ENCODE measurements around the gene SLC28A1. TPM values are rescaled to one million over a fixed set of nuclear protein-coding genes. Genes with fewer than 3 reads are reported as not detected.

The SLC28A1 gene
- polyA plus RNA-seq, 1 donor (not counting 4 experiments of a cell fraction or from before 2014, with no cell fraction given), result not detected

DNA sequence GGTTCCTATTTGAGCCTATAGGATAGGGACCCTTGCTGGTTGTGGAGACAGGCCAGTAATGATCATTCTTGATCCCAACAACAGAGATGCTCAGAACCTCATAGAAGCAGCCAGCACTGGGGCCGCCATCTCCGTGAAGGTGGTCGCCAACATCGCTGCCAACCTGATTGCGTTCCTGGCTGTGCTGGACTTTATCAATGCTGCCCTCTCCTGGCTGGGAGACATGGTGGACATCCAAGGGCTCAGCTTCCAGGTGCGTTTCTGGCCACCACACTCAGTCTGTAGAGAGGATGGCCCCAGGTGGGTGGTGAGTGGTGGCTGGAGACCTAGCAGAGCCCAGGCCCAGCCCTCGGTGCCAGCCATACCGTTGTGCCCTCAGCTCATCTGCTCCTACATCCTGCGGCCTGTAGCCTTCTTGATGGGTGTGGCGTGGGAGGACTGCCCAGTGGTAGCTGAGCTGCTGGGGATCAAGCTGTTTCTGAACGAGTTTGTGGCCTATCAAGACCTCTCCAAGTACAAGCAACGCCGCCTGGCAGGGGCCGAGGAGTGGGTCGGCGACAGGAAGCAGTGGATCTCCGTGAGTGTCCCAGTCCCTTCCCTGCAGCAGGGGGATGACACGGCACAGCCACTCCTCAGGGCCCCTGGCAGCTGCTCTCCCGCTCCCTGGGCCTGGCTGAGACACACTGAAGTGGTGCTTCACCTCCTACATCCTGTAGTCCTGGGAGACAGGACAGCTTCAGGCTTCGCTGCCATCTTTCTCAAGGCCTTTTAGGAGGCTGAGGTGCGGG, 50.7 kb downstream of the SLC28A1 start:
- Histone ChIP-seq H3K79me2 (ENCODE audit: control insufficient read depth, insufficient read depth, low read length) (no peaks in the 10 kb centered on the region), H3K27ac (ENCODE audit: control insufficient read depth, insufficient read depth, low read length) (no peak overlapping the region), H3K9me3 (ENCODE audit: control insufficient read depth, low read depth, low read length) (no peaks in the 10 kb centered on the region), H3K4me1 (ENCODE audit: control insufficient read depth, extremely low read depth, insufficient read depth, low read length) (peaks cover 3% of the 10 kb centered on the region), H3K9ac (ENCODE audit: control insufficient read depth, extremely low read depth, insufficient read depth, low read length) (no peak overlapping the region), H2AFZ (ENCODE audit: control insufficient read depth, low read length) (no peak overlapping the region), H3K27me3 (ENCODE audit: control insufficient read depth, extremely low read depth, insufficient read depth, low read length) (peaks cover 3% of the 10 kb centered on the region), H3K4me2 (ENCODE audit: control insufficient read depth, extremely low read depth, insufficient read depth, low read depth, low read length) (no peak overlapping the region), H4K20me1 (ENCODE audit: control insufficient read depth, extremely low read depth, insufficient read depth, low read length) (no peaks in the 10 kb centered on the region), H3K4me3 (ENCODE audit: control insufficient read depth in 2 of 3, extremely low read depth in 1 of 3, insufficient read depth in 2 of 3, low read depth in 1 of 3, low read length in 3 of 3) (no peak overlapping the region), H3K9me1 (ENCODE audit: control insufficient read depth, extremely low read depth, insufficient read depth, low read length) (no peaks in the 10 kb centered on the region), H3K36me3 (ENCODE audit: control insufficient read depth in 2 of 2, extremely low read depth in 1 of 2, insufficient read depth in 2 of 2, low read length in 2 of 2) (no peaks in the 10 kb centered on the region)
- TF ChIP-seq, protein P1, sequence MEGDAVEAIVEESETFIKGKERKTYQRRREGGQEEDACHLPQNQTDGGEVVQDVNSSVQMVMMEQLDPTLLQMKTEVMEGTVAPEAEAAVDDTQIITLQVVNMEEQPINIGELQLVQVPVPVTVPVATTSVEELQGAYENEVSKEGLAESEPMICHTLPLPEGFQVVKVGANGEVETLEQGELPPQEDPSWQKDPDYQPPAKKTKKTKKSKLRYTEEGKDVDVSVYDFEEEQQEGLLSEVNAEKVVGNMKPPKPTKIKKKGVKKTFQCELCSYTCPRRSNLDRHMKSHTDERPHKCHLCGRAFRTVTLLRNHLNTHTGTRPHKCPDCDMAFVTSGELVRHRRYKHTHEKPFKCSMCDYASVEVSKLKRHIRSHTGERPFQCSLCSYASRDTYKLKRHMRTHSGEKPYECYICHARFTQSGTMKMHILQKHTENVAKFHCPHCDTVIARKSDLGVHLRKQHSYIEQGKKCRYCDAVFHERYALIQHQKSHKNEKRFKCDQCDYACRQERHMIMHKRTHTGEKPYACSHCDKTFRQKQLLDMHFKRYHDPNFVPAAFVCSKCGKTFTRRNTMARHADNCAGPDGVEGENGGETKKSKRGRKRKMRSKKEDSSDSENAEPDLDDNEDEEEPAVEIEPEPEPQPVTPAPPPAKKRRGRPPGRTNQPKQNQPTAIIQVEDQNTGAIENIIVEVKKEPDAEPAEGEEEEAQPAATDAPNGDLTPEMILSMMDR (optimal IDR thresholded peaks at IDR 0.05 in 1 of 3, IDR thresholded peaks at IDR 0.05 in 1 of 3, conservative IDR thresholded peaks at IDR 0.05 in 1 of 3; ENCODE audit: extremely low read depth in 1 of 3, insufficient read depth in 2 of 3, low read length in 3 of 3), result peak in 2 of 3 experiments; percentile 27 to 57
- TF ChIP-seq EZH2 (IDR thresholded peaks at IDR 0.05; ENCODE audit: low read length), result no peak
- dilution Hi-C loops (cut with MboI; ENCODE audit: extremely low pct_ligation_motif_present, low sequenced_read_pairs), result no loop called here
- DNase-seq (ENCODE audit: low read depth, low spot score) (no peak), FAIRE-seq (no peak)

DNA sequence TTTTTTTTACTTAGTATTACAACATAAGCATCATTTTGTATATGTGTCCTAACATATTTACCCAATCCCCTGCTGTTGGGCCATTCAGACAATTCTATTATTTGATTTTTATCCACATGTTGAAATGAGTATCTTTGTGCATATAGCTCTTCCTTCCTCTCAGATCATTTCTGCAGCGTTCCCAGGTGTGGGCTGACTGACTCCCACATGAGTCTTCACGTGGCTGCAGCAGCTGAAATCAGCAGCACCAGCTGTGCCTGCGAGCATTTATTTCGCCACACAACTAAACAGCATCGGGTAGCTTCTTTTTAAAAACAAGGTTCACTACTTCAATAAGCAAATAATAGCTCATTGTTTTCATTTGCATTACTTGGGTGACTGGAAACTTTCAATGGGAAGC, 52.7 kb downstream of the SLC28A1 start:
- no peak overlapping the region for H3K4me2 ChIP-seq (ENCODE audit: control insufficient read depth, extremely low read depth, insufficient read depth, low read depth, low read length)
- H3K4me3 ChIP-seq (ENCODE audit: control insufficient read depth in 2 of 3, extremely low read depth in 1 of 3, insufficient read depth in 2 of 3, low read depth in 1 of 3, low read length in 3 of 3), result no peak overlapping the region
- no peaks in the 10 kb centered on the region for H3K36me3 ChIP-seq (ENCODE audit: control insufficient read depth in 2 of 2, extremely low read depth in 1 of 2, insufficient read depth in 2 of 2, low read length in 2 of 2)
- no peak overlapping the region for H2AFZ ChIP-seq (ENCODE audit: control insufficient read depth, low read length)
- TF ChIP-seq, protein P1 (optimal IDR thresholded peaks at IDR 0.05 in 1 of 3, IDR thresholded peaks at IDR 0.05 in 1 of 3, conservative IDR thresholded peaks at IDR 0.05 in 1 of 3; ENCODE audit: extremely low read depth in 1 of 3, insufficient read depth in 2 of 3, low read length in 3 of 3), result no peak
- no peak for TF ChIP-seq EZH2 (IDR thresholded peaks at IDR 0.05; ENCODE audit: low read length)
- DNase-seq (ENCODE audit: low read depth, low spot score) (no peak), FAIRE-seq (no peak)
- H3K9me3 ChIP-seq (ENCODE audit: control insufficient read depth, low read depth, low read length), result no peaks in the 10 kb centered on the region
- peaks cover 3% of the 10 kb centered on the region for H3K27me3 ChIP-seq (ENCODE audit: control insufficient read depth, extremely low read depth, insufficient read depth, low read length)
- H3K79me2 ChIP-seq (ENCODE audit: control insufficient read depth, insufficient read depth, low read length), result no peaks in the 10 kb centered on the region
- H3K27ac ChIP-seq (ENCODE audit: control insufficient read depth, insufficient read depth, low read length), result no peak overlapping the region
- no peaks in the 10 kb centered on the region for H3K4me1 ChIP-seq (ENCODE audit: control insufficient read depth, extremely low read depth, insufficient read depth, low read length)
- dilution Hi-C loops (cut with MboI; ENCODE audit: extremely low pct_ligation_motif_present, low sequenced_read_pairs), result no loop called here
- no peak overlapping the region for H3K9ac ChIP-seq (ENCODE audit: control insufficient read depth, extremely low read depth, insufficient read depth, low read length)
- no peaks in the 10 kb centered on the region for H4K20me1 ChIP-seq (ENCODE audit: control insufficient read depth, extremely low read depth, insufficient read depth, low read length)
- H3K9me1 ChIP-seq (ENCODE audit: control insufficient read depth, extremely low read depth, insufficient read depth, low read length), result no peaks in the 10 kb centered on the region

All from keratinocyte (primary cell).